Measurements from ENCODE around the gene LRRC4C. TPM values are rescaled to one million over a fixed set of nuclear protein-coding genes. Genes with fewer than 3 reads are reported as not detected.

LRRC4C gene
- total and polyA plus RNA-seq, 10 of the 15 experiments (the other 5 are each of a cell fraction or from before 2014, with no cell fraction given), result 1.5 TPM; not detected in 9

DNA sequence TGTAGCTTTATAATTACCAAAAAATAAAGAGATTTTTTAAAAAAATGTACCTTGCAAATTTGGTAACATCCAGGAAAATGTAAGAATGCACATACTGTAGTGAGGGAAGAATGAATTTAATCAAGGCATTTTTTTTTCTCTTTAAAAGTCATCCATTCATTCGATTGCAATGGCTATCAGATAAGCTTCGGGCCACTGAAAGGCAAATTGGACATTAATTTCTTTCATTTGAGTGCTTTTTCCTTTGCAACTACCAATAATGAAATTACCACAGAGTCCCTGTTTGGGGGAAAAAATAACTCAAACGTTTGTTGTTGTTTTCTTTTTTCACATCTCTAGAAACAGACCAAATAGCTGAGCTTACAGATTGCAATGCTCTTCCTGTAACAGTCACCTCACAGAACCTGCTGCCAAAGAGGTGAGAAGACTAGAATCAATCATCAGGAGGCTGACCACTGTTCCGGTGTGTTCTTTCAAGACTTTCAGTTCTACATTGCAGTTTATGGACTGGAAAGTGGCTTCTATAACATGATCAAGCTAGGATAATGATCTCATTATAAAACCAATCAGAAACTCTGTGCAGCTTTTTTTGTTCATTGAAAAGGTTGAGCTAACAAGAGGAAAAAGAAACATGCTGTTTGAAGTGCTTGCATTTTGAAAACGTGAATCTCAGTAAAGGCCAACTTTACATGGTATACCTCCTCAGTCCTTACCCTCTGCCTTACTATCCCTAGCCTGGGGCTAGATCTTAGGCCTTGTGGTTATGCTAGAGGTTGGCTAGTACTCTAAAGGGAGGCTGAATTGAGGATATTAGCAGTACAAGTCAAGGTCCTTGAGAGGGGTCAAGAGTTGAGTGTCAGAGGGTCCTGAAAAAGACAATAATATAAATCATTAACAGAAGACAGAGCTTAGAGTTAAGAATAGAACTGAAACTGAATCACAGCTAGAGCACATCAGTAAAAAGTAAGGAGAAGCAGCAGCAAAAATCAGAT is 1276.1 kb downstream of the LRRC4C start (continued):
- TF ChIP-seq, protein P1, sequence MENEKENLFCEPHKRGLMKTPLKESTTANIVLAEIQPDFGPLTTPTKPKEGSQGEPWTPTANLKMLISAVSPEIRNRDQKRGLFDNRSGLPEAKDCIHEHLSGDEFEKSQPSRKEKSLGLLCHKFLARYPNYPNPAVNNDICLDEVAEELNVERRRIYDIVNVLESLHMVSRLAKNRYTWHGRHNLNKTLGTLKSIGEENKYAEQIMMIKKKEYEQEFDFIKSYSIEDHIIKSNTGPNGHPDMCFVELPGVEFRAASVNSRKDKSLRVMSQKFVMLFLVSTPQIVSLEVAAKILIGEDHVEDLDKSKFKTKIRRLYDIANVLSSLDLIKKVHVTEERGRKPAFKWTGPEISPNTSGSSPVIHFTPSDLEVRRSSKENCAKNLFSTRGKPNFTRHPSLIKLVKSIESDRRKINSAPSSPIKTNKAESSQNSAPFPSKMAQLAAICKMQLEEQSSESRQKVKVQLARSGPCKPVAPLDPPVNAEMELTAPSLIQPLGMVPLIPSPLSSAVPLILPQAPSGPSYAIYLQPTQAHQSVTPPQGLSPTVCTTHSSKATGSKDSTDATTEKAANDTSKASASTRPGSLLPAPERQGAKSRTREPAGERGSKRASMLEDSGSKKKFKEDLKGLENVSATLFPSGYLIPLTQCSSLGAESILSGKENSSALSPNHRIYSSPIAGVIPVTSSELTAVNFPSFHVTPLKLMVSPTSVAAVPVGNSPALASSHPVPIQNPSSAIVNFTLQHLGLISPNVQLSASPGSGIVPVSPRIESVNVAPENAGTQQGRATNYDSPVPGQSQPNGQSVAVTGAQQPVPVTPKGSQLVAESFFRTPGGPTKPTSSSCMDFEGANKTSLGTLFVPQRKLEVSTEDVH (IDR thresholded peaks at IDR 0.05; ENCODE audit: low read depth, partially characterized antibody), result no peak
- TF ChIP-seq POU2F2 (IDR thresholded peaks at IDR 0.05; ENCODE audit: borderline replicate concordance, low read depth, low read length), result no peak; the same call in 2 of the 3 replicates
- TF ChIP-seq, protein P2, sequence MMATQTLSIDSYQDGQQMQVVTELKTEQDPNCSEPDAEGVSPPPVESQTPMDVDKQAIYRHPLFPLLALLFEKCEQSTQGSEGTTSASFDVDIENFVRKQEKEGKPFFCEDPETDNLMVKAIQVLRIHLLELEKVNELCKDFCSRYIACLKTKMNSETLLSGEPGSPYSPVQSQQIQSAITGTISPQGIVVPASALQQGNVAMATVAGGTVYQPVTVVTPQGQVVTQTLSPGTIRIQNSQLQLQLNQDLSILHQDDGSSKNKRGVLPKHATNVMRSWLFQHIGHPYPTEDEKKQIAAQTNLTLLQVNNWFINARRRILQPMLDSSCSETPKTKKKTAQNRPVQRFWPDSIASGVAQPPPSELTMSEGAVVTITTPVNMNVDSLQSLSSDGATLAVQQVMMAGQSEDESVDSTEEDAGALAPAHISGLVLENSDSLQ (IDR thresholded peaks at IDR 0.05), result peak; percentile 77
- TF ChIP-seq, protein P3, sequence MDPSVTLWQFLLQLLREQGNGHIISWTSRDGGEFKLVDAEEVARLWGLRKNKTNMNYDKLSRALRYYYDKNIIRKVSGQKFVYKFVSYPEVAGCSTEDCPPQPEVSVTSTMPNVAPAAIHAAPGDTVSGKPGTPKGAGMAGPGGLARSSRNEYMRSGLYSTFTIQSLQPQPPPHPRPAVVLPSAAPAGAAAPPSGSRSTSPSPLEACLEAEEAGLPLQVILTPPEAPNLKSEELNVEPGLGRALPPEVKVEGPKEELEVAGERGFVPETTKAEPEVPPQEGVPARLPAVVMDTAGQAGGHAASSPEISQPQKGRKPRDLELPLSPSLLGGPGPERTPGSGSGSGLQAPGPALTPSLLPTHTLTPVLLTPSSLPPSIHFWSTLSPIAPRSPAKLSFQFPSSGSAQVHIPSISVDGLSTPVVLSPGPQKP (IDR thresholded peaks at IDR 0.05; ENCODE audit: low read depth, low read length), result no peak
- TF ChIP-seq IKZF1 (conservative IDR thresholded peaks at IDR 0.05), result peak; percentile 76
- no peak for TF ChIP-seq FOS (IDR thresholded peaks at IDR 0.05; ENCODE audit: borderline replicate concordance, extremely low read depth, insufficient read length)
- TF ChIP-seq EP300 (IDR thresholded peaks at IDR 0.05; ENCODE audit: borderline replicate concordance in 1 of 2, control insufficient read depth in 1 of 2, low read depth in 2 of 2, low read length in 2 of 2), result peak; percentile 83 to 92; a peak in 3 of 4 replicates
- no peak for TF ChIP-seq TCF3 (IDR thresholded peaks at IDR 0.05; ENCODE audit: borderline replicate concordance, insufficient read depth, low read depth, low read length)
- peak; percentile 87 for TF ChIP-seq ATF7 (IDR thresholded peaks at IDR 0.05; ENCODE audit: low read depth)
- peak; percentile 62 for TF ChIP-seq BMI1 (IDR thresholded peaks at IDR 0.05; ENCODE audit: borderline replicate concordance)
- TF ChIP-seq HCFC1 (IDR thresholded peaks at IDR 0.05; ENCODE audit: low read length), result no peak
- TF ChIP-seq, protein P4, sequence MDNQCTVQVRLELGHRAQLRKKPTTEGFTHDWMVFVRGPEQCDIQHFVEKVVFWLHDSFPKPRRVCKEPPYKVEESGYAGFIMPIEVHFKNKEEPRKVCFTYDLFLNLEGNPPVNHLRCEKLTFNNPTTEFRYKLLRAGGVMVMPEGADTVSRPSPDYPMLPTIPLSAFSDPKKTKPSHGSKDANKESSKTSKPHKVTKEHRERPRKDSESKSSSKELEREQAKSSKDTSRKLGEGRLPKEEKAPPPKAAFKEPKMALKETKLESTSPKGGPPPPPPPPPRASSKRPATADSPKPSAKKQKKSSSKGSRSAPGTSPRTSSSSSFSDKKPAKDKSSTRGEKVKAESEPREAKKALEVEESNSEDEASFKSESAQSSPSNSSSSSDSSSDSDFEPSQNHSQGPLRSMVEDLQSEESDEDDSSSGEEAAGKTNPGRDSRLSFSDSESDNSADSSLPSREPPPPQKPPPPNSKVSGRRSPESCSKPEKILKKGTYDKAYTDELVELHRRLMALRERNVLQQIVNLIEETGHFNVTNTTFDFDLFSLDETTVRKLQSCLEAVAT (IDR thresholded peaks at IDR 0.05), result peak; percentile 90
- TF ChIP-seq, protein P5, sequence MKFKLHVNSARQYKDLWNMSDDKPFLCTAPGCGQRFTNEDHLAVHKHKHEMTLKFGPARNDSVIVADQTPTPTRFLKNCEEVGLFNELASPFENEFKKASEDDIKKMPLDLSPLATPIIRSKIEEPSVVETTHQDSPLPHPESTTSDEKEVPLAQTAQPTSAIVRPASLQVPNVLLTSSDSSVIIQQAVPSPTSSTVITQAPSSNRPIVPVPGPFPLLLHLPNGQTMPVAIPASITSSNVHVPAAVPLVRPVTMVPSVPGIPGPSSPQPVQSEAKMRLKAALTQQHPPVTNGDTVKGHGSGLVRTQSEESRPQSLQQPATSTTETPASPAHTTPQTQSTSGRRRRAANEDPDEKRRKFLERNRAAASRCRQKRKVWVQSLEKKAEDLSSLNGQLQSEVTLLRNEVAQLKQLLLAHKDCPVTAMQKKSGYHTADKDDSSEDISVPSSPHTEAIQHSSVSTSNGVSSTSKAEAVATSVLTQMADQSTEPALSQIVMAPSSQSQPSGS (IDR thresholded peaks at IDR 0.05; ENCODE audit: low read length), result no peak
- no peak for TF ChIP-seq KDM1A (IDR thresholded peaks at IDR 0.05; ENCODE audit: borderline replicate concordance)
- TF ChIP-seq, protein P6, sequence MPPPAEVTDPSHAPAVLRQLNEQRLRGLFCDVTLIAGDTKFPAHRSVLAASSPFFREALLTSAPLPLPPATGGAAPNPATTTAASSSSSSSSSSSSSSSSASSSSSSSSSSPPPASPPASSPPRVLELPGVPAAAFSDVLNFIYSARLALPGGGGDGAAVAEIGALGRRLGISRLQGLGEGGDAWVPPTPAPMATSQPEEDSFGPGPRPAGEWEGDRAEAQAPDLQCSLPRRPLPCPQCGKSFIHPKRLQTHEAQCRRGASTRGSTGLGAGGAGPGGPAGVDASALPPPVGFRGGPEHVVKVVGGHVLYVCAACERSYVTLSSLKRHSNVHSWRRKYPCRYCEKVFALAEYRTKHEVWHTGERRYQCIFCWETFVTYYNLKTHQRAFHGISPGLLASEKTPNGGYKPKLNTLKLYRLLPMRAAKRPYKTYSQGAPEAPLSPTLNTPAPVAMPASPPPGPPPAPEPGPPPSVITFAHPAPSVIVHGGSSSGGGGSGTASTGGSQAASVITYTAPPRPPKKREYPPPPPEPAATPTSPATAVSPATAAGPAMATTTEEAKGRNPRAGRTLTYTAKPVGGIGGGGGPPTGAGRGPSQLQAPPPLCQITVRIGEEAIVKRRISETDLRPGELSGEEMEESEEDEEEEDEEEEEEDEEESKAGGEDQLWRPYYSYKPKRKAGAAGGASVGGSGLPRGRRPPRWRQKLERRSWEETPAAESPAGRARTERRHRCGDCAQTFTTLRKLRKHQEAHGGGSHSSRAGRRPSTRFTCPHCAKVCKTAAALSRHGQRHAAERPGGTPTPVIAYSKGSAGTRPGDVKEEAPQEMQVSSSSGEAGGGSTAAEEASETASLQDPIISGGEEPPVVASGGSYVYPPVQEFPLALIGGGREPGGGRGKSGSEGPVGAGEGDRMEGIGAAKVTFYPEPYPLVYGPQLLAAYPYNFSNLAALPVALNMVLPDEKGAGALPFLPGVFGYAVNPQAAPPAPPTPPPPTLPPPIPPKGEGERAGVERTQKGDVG (CRISPR knock-in tag; IDR thresholded peaks at IDR 0.05), result no peak
- TF ChIP-seq NR2F1 (conservative IDR thresholded peaks at IDR 0.05), result peak; percentile 71
